GM12891 (cell line): ENCODE measurements around the gene HIBADH.
"Not testable (repeated sequence)": the region's sequence is repeated elsewhere in the genome, so short reads cannot be mapped to it uniquely, and the experiment has no call there.

Experiments
- DNase-seq: peaks from one replicate; pipeline ENCODE4 v3.0.0; 2011; ENCODE audit warnings: low spot score; ENCODE audit not compliant: insufficient read length
- FAIRE-seq: peaks from 2 replicates; lab custom pipeline; 2011; peaks lifted over from hg19 to GRCh38; lab: Jason Lieb, UNC
- PAX5 ChIP-seq: IDR thresholded peaks from 2 replicates; pipeline ENCODE4 v1.6.1; 2011; ENCODE audit warnings: low read length, moderate library complexity, mild to moderate bottlenecking; ENCODE audit not compliant: insufficient read depth, severe bottlenecking
- POLR2A ChIP-seq: IDR thresholded peaks from 2 replicates; pipeline ENCODE4 v1.6.1; 2011; ENCODE audit warnings: low read depth, low read length, control low read depth
- POLR2AphosphoS5 ChIP-seq: IDR thresholded peaks from 2 replicates; pipeline ENCODE4 v1.6.1; 2011; ENCODE audit warnings: low read depth, low read length, control low read depth
- POU2F2 ChIP-seq: IDR thresholded peaks from 2 replicates; pipeline ENCODE4 v1.6.1; 2011; ENCODE audit warnings: low read depth, mild to moderate bottlenecking, control low read depth, low read length, moderate library complexity
- SPI1 ChIP-seq: IDR thresholded peaks from 2 replicates; pipeline ENCODE4 v1.6.1; 2011; ENCODE audit warnings: low read depth, low read length, control low read depth
- TAF1 ChIP-seq: IDR thresholded peaks from 2 replicates; pipeline ENCODE4 v1.6.1; 2011; ENCODE audit warnings: low read depth, low read length, control low read depth

HIBADH gene

DNA sequence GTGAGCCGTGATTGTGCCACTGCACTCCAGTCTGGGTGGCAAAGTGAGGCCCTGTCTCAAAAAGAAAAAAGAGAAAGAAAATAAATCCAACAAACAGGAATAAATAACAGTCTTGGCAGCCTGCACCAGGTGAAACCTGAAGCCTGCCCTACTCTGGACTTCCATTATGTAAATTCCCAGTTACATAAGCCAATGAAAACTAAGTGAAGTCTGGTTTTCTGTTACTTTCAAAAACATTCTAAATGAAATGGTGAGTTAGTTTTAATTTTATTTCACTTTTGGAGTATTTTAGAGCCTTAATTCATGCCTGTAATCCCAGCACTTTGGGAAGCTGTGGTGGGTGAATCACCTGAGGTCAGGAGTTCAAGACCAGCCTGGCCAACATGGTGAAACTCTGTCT, 22.5 kb upstream of the HIBADH start:
- DNase-seq = no peak
- FAIRE-seq = no peak
- no peak for TF ChIP-seq SPI1
- TF ChIP-seq TAF1 = no peak
- TF ChIP-seq POLR2A = no peak
- no peak for TF ChIP-seq PAX5
- no peak for TF ChIP-seq POU2F2
- no peak for TF ChIP-seq POLR2AphosphoS5

DNA sequence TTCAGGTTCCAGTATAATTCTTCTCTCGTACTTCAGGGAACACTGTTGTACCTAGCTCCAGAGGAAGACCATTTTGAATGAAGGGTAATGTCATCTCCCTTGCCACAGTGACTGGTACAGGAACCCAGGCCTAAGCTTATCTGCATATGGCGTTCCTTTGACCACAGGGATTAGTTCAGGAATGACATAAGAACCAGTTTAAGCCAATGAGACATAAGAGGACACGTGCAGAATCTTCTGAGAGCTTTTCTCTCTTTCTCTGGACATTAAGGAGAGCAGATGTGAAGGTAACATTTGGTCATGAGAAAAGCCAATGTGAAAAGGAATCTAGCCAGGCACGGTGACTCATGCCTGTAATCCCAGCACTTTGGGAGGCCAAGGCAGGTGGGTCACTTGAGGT, 21.8 kb upstream of the HIBADH start:
- no peak for FAIRE-seq

DNA sequence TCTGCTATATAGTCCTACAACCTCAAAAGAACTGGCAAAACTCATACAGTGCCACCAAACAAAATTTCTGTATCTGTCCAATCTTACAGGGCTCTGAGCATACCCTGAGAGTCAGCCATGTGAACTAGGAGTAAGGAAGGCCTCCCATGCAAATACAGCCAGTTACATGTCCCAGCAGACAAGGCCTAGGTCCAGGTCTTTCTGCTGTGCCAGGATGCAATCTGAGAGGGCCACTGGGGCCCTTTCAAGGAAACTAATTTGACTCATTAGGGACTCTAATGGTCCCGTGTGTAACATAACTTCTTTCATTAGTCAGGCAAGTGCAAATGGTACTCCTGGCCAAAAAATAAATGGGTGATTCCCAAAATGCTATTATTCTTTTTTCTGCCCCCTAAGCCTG, 17.9 kb upstream of the HIBADH start:
- FAIRE-seq (no peak), DNase-seq (no peak)
- TF ChIP-seq PAX5 = no peak
- no peak for TF ChIP-seq TAF1
- no peak for TF ChIP-seq POLR2A
- no peak for TF ChIP-seq POU2F2
- no peak for TF ChIP-seq SPI1
- no peak for TF ChIP-seq POLR2AphosphoS5

More for the DNA sequence above, 21.8 kb upstream of the HIBADH start:
- TF ChIP-seq POU2F2 (no peak), POLR2A (no peak)
- no peak for DNase-seq

DNA sequence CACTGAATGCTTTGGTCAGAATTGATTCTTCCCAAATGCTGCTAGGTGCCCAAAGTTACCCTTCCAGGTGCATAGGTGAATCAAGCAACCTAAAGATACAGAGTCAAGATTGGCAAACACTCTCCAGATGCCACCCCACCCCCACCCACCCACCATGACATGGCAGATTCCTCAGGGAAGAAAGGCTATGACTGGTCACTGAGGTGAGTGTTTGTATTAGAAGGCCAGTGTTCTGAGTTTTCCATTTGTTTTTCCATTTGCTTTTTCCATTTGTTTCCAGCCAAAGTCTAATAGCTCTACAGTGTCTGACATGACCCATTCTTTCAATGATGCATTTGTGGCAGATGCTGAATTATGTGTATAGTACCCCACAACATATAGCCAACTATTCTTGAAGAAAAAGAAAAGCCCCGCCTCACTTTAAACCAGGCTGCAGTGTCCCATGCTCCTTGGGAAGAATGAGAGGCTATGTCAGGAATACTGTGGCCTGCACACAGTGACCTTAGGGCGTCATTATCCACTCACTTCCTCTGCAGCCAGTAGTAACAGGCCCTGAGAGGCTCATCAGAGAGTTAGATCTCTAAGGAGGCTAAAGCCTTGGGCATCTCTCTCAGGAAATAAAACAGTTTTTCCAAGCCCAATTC, 16.1 kb upstream of the HIBADH start:
- FAIRE-seq = no peak
- TF ChIP-seq TAF1 (no peak), POLR2AphosphoS5 (no peak), POU2F2 (no peak)

DNA sequence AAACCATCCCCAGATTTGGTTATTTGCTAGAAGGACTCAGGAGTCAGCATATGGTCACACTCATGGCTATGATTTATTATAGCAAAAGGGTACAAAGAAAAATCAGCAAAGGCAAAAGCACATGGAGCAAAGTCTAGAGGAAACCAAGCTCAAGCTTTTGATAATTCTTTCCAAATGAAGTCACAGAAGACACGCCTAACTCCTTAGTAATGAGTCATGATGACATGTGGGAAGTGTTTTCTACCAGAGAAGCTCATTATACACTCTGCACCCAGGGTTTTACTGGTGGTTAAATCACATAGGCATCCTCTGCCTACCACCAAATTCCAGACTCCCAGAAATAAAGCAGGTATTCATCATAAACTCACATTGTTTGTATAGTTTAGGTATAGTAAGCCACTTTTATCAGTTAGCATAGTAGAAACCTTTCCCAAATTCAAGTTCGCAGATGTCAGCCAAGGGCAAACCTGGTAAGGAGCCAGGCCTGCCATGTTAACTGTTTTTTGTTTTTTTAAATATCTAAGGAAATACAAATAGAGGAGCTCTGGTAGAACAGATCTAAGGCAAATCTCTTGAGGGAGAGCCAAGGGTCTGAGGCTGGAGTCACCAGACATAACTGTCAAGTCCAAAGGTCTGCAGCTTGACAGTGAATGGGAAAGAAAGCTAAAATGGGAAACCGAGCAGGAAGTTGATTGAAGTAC, 15.4 kb upstream of the HIBADH start:
- TF ChIP-seq PAX5 (no peak), SPI1 (no peak), POLR2AphosphoS5 (no peak), POU2F2 (no peak), POLR2A (no peak), TAF1 (no peak)
- FAIRE-seq (no peak), DNase-seq (no peak)

More for the DNA sequence above, 16.1 kb upstream of the HIBADH start:
- DNase-seq = no peak

DNA sequence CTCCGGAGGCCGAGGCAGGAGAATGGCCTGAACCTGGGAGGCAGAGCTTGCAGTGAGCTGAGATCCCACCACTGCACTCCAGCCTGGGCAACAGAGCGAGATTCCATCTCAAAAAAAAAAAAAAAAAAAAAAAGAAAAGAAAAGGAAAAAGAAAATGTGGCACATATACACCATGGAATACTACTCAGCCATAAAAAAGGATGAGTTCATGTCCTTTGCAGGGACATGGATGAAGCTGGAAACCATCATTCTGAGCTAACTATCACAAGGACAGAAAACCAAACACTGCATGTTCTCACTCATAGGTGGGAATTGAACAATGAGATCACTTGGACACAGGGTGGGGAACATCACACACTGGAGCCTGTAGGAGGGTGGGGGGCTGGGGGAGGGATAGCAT, 11.4 kb upstream of the HIBADH start:
- not testable (repeated sequence) for DNase-seq, FAIRE-seq

DNA sequence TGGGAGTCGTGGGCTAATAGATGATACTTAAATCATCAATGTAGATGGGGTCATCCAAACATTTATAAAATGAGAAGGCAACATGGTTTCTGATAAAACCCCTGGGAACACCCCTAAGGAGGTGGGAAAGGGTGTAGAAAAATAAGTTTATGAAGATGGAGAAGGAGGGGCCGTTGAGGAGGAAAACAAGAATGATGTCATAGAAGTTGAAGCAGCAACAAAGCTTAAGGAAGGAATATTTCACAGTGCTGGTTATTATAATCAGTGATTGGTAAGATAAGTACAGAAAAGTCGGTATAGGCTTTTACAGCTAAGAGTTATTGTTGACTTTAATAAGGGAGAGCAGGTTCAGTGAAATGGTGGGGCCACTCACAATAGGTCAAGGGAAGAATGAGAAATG, 9.0 kb upstream of the HIBADH start:
- FAIRE-seq (no peak), DNase-seq (no peak)
- no peak for TF ChIP-seq POLR2AphosphoS5

DNA sequence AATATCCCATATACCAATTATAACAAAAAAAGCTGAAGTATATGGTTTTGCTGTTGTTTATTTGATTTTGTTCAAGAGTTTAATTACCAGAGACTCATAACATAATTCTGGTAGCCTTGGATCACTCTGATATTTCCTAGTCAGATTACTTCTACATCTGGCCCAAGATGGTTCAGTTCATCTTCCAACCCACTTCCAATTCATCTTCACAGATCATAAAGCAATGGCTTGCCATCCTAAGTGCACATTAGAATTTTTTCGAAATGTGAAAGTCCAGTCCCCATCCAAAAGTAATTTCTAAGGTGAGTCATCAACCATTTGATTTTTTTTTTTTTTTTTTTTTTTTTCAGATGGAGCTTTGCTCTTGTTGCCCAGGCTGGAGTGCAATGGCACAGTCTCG, 8.0 kb upstream of the HIBADH start:
- DNase-seq (no peak), FAIRE-seq (no peak)
- TF ChIP-seq POLR2A (no peak), TAF1 (no peak), PAX5 (no peak), POLR2AphosphoS5 (no peak), SPI1 (no peak), POU2F2 (no peak)

DNA sequence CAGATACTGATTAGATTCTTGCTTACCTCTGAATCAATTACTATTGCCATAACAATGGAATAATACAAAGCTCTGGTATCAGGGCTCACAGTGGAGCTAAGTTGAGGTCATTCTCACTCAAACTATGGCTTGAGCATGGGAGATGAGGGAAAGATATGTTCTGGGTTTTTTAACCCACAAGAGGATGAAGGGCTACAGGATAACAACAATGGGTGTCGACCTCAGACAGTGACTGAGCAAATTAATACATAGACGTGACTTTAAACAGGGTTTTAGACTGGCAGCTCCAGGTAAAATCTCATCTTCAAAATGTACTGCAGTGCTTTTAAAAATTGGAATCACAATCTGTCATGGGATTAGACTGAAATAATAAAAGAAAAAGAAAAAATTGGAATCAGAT, 7.5 kb upstream of the HIBADH start:
- no peak for TF ChIP-seq SPI1
- TF ChIP-seq PAX5 = no peak
- no peak for TF ChIP-seq TAF1
- no peak for FAIRE-seq

DNA sequence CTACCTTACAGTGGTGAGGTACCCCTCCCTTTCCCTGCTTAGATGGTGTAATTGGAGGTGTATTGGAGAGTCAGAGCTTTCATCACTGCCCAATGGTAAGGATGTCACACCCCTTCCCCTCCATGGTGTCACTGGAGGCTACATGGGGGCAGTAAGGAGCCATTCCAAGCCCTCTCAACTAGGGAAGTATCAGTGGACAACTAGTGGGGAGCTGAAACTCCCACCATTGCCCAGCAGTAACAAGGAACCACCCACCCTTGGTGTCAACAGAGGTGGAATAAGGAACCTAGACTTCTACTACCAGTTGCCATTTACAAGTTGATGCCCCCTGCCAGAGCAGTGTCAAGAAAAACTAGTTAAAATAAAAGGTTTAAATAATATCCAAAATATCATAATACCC, 2.8 kb upstream of the HIBADH start:
- DNase-seq (no peak), FAIRE-seq (no peak)
- TF ChIP-seq POLR2AphosphoS5 (no peak), PAX5 (no peak), TAF1 (no peak), POLR2A (no peak), POU2F2 (no peak), SPI1 (no peak)

More for the DNA sequence above, 7.5 kb upstream of the HIBADH start:
- no peak for DNase-seq

DNA sequence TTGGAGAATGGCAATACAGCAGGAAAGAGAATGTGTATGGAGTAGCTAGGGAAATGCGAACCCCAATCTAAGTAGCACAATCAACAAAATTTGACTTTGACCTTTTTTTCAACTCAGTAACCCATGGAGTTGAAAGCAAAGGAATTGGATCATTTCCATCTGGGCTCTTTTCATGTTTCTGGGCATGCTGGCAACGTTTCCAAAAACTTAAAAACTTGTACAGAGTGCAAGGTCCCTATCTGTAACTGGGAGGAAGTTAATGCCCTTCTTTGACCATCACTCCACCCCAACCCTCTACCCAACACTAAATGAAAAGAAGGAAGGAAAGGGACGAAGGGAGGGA, 1.3 kb upstream of the HIBADH start:
- no peak for TF ChIP-seq SPI1
- no peak for TF ChIP-seq POLR2A
- no peak for TF ChIP-seq POLR2AphosphoS5
- TF ChIP-seq PAX5 = no peak
- TF ChIP-seq TAF1 = no peak
- TF ChIP-seq POU2F2 = no peak
- FAIRE-seq (no peak), DNase-seq (no peak)
